ENCODE data around the gene GRB10.

- TF ChIP-seq CTCF (conservative IDR thresholded peaks at IDR 0.05; ENCODE audit: low read depth in 2 of 2): no peak
- no peak for TF ChIP-seq REST (IDR thresholded peaks at IDR 0.05; ENCODE audit: unreplicated experiment)
- TF ChIP-seq ETS1 (IDR thresholded peaks at IDR 0.05): no peak
- no peak for TF ChIP-seq POLR2AphosphoS5 (IDR thresholded peaks at IDR 0.05; ENCODE audit: low read depth)
Measured at GRCh38 chr7:50559881-50560280, 222.8 kb downstream of the GRB10 start.

Measured in GM23338 (cell line).